GM20000 (cell line): ENCODE data around the gene GREB1L.

ENCODE experiments used
- DNase-seq: peaks from one replicate; pipeline ENCODE4 v3.0.0; 2012; ENCODE audit warnings: low spot score
- TF ChIP-seq, protein P1 (sequence below): IDR thresholded peaks from 2 replicates; pipeline ENCODE4 v1.5.1; 2012; ENCODE audit warnings: mild to moderate bottlenecking, control low read depth; ENCODE audit errors: extremely low read depth, missing control alignments

The GREB1L gene

DNA sequence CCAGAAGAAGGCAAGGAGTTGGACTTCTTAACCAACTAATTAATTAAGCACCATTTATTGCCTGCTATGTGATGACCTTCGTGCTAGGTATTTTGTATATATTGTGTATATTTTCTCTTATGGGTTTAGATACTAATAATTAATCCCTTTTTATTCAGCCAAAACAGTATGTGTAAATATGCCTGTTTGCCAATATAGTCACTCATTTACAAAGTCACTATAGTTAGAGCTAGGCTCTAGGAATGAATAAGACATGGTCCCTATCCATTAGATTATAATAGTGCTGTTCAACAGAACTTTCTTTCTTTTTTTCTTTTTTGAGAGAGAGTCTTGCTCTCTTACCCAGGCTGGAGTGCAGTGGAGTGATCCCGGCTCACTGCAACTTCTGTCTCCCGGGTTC is 51.4 kb downstream of the GREB1L start:
- no peak for DNase-seq
- TF ChIP-seq, protein P1, sequence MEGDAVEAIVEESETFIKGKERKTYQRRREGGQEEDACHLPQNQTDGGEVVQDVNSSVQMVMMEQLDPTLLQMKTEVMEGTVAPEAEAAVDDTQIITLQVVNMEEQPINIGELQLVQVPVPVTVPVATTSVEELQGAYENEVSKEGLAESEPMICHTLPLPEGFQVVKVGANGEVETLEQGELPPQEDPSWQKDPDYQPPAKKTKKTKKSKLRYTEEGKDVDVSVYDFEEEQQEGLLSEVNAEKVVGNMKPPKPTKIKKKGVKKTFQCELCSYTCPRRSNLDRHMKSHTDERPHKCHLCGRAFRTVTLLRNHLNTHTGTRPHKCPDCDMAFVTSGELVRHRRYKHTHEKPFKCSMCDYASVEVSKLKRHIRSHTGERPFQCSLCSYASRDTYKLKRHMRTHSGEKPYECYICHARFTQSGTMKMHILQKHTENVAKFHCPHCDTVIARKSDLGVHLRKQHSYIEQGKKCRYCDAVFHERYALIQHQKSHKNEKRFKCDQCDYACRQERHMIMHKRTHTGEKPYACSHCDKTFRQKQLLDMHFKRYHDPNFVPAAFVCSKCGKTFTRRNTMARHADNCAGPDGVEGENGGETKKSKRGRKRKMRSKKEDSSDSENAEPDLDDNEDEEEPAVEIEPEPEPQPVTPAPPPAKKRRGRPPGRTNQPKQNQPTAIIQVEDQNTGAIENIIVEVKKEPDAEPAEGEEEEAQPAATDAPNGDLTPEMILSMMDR: no peak

DNA sequence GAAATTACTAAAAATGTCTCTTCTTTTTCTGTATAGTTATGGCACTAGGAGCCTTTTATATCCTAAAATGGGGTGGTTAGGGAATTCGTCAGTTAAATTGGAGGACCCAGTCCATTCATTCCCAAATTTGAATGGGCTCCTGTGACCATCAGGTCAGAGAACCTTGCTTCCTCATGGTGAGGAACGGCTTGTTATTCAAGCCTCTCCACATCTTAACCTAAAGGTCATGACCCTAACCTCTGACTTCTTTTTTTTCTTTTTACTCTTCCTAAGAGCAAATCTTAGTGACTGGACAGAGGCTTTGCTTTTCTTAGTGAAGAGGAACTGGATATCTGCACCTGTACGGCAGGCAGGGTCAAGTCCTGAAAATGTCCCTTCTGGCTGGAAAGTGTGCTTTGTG is 53.1 kb downstream of the GREB1L start:
- DNase-seq: no peak
- TF ChIP-seq, protein P1: no peak

DNA sequence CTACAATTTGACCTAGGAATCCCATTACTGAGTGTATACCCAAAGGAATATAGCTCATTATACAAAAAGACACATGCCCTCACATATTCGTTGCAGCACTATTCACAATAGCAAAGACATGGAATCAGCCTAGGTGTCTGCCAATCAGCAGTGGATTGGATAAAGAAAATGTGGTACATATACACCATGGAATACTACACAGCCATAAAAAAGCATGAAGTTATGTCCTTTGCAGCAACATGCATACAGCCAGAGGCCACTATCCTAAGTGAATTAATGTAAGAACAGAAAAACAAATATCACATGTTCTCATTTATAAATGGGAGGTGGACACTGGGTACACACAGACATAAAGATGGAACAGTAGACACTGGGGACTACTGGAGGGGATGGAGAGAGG is 54.0 kb downstream of the GREB1L start:
- TF ChIP-seq, protein P1: no peak
- DNase-seq: no peak

DNA sequence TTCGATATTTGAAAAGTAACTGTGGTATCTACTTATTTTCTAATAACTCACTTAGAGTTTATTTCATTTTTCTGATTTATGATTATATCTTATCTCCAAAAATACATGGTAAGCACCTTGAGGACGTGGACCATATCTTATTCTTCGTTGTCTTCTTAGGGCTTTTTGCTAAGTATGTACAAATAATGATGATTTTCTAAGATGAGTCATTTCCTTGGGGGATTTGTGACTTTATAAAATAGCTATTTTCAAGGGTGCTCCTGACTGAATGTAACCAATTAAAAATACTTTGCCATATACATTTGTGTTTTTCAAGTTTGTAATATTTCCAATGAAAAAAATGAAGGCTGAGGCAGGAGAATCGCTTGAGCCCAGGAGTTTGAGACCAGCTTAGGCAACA is 56.3 kb downstream of the GREB1L start:
- TF ChIP-seq, protein P1: no peak
- no peak for DNase-seq

DNA sequence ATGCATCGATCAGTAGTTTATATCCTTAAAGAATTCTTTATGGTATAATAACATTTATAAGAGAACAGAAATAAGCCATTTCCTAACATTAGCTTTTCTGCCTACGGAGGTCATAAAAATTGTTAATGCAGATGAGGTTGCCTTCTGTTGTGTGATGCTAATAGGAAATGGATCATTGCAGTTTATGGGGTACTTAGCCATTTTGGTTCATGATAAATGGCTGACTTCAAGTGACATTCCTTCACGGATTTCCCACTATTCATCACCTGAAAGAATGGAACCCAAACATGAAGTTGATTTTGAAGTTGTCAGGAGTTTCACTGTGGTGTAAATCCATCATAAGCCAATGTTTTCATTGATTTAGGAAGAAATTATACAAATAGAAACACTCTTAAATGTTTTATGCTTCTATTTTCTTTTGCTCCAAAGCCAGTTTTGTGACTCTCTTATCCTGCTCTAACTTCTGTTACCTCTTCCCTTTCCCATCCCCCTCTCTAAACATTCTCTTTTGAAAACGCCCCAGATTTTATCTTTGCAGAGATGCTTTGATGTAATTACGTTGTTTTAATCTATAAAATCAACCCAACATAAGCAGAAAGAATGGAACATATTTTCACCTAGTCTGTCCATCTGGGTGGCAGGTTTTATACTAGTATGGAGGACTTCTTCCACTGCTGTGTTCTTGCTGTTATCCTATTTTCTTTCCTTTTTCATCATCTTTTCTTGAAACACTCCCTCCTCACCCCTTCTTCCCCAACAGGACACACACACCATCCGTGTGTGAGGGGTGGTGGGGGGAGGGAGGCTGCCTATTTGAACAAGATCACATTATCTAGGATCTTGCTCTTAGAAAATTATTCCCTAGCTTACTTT is 58.2 kb downstream of the GREB1L start:
- TF ChIP-seq, protein P1: no peak
- DNase-seq: no peak

DNA sequence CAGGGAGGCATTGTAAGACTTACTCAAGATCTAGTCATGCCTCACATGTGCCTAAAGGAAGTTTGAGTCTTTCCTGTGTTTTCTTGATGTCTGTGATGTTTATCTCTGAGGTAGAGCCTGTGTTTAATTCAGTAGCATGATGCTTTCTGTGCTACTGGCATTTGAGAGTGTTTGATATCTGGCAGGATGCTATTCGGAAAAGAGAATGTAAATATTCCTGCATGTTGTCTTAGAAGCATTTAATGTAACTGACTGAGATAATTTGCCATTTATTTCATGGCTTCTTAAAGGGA is 58.8 kb downstream of the GREB1L start:
- no peak for DNase-seq
- TF ChIP-seq, protein P1: no peak

DNA sequence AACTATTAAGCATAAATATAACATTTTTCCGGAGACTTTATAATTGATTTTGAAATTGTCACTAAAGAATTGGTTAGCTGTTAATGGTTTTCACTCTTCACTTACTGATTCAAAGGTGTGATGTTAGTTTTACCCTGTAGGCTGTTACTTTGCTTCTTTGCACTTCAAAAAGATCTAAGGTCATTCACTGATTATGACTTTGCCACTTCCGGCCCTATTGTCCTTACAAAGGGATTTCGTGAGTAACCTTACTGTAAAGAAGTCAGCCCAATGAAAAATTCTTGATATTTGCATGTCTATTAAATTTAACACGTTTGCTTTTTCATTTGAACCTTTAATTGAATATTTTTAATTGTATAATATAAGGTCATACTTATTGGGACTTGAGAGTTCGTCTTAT is 61.4 kb downstream of the GREB1L start:
- TF ChIP-seq, protein P1: no peak
- no peak for DNase-seq
